NCI-H82 treated with DMSO at 0.1 percent for 48 hours (cell line): Measurements from ENCODE around the gene PGGT1B.
"Not testable (repeated sequence)": the region's sequence is repeated elsewhere in the genome, so short reads cannot be mapped to it uniquely, and the experiment has no call there.

Experiments used
- DNase-seq: peaks from one replicate; lab custom pipeline; 2025; ENCODE audit not compliant: unreplicated experiment; lab: John Stamatoyannopoulos, UW

Gene PGGT1B

DNA sequence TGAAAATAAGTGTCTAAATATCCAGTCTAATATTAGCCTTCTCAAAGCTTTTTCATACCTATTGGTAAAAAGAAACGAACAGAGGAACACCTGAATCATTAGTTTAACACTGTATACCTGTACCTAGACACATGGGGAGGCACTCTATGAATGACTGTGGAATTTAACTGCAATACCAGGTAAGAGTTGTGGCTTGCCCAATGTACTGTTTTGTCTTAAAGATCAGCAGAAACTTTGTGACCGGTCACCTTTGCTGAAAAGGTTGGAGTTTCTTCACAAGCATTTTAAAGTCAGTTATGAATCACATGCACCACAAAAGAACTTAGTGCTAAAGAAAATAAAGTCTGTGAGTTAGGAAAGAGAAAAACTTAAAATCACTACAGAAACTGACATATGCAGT is 2.4 kb downstream of the PGGT1B start:
- no peak for DNase-seq

DNA sequence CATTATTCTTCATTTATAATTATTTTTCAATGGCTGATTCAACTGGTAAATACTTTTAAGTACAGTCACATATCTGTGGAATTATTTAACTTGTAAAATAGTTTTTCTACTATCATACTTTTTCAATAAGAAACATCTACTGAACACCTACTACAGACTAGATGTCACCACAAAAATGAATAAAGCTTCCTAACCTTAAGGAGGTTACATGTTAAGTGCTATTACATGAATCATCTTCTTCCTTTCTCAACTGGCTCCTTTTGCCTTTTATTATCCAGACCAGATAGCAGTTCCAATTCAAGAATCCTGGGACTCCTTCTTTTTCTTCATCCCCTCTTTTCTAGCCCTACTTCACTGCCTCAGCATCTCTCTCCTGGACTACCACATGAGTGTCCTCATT is 4.7 kb downstream of the PGGT1B start:
- DNase-seq: no peak

DNA sequence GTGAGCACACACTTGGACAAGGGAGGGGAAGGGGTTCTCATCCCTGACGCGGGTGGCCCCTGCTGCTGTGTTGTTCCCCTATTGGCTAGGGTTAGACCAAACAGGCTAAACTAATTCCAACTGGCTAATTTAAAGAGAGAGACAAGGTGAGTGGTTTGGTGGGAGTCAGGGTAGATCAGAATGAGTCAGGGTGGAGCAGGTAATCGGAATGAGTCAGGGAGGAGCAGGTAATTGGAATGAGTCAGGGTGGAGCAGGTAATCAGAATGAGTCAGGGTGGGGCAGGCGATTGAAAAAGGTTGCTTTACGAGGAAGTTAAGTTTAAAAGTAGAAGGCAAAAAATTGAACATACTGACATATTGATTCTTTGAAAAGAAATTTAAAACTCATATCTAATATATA is 13.3 kb downstream of the PGGT1B start:
- DNase-seq: not testable (repeated sequence)

GRCh38 chr5:115246361-115246991 is 16.2 kb downstream of the PGGT1B start:
- peak; percentile 8 for DNase-seq

DNA sequence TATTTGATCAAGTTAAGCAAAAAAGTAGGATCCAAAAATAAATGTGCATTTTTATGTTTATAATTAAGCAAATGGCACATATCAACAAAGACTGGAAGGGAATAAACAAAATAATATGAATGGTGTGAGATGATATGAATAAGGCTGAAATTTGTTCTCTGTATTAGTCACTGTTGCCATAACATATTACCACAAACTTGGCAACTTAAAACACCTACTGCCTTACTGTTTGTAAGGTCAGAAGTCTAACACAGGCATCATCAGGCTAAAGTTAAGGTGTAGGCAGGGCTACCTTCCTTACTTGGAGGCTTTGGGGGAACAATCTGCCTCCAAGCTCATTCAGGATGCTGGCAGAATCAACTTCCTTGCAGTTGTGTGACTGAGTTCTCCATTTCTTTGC is 19.3 kb downstream of the PGGT1B start:
- DNase-seq: no peak

GRCh38 chr5:115241881-115242642 is 20.6 kb downstream of the PGGT1B start:
- no peak for DNase-seq

- no peak for DNase-seq
These were observed 25.6 kb downstream of the PGGT1B start for GRCh38 chr5:115237066-115237465.

GRCh38 chr5:115236599-115236998 is 26.1 kb downstream of the PGGT1B start:
- DNase-seq: no peak

DNA sequence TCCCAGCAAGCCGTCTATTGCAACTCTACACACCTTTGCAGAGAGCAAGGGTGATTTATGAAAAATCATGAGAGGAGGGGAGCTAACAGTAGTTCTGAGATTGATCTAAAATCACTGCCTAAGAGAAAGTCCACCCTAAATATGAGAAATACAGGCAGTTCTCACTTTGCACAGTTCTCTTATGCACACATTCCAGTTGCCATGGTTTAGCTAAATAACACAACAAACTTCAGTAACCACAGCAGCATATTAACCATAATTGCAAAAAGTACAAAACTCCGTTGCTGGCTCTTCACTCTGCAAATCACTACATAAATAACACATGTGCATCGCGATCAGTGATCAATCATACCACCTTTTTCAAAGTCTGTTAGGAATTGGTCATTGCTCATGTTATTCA is 31.1 kb downstream of the PGGT1B start:
- no peak for DNase-seq

DNA sequence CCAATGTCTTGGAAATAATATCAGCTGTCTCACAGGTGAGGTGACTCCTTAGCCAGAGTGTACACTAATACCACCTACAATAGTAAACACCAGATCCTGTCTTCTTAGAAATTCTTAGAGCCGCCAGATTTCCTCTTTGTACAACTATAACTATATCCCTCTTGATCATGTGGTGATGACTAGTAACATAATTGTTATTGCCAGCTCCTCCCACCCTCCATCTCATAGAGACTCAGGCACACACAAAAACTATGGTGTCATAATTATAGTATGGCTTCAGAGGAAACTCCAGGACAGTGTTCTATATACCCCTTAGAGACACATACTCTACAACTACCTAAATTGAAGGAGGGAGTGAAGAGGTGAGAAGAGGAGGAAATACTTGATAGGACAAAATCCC is 33.1 kb downstream of the PGGT1B start:
- DNase-seq: no peak

DNA sequence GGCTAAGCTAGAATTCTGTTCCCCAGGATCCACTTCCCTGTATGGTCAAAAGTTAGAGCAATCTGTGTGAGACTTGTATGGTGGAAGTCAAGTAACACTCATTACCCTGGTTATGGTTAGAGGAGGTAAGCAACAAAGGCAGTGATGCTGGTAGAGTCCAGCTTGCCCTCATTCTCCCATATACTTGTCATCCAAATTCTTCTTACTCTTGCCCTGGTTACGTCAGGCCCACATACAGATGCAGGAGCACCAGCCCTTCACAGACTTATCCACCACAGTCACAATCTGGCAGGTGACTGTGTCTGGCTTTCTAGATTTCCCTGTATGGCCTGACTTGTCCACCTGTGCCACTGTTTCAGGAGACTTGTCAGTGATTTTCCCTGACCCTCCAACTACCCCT is 35.4 kb downstream of the PGGT1B start:
- no peak for DNase-seq

DNA sequence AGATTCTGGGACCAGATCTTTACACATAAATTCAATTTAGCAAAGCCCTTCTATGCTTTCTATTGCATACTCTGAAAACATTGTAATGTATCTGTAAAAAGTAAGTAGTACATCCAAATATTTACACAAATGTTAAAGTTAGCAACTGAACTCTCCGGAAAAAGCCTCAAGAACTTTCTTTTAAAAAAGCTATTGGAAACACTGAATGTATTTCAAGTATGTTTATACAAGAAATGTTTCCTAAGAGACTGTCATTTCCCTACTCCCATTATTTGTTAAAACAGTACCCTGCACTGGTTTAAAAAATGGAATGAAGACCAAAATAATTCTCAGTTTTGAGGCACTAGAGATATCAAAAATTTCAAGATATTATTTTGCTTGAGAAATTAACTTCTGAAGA is 48.1 kb downstream of the PGGT1B start:
- no peak for DNase-seq

DNA sequence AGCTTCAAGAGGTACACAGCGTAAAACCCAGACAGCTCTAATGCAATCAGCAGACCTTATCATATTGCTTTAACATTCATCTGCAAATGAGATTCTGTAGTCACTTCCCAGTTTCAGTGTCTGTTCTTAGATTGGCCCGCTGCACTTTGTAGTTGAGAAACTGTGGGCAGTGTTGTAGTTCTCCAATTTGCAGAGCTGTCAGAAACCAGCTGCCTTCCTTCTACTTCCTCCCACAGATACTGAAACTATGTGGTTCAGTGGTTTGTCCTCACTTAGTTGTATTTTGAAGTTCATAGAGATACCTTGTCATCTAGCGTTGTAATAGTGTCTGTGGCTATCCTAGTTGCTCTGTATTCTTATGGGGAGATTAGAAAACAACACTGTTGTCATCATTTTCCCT is 53.4 kb downstream of the PGGT1B start:
- no peak for DNase-seq

- no peak for DNase-seq
These were observed 59.7 kb downstream of the PGGT1B start for GRCh38 chr5:115202952-115203351.

DNA sequence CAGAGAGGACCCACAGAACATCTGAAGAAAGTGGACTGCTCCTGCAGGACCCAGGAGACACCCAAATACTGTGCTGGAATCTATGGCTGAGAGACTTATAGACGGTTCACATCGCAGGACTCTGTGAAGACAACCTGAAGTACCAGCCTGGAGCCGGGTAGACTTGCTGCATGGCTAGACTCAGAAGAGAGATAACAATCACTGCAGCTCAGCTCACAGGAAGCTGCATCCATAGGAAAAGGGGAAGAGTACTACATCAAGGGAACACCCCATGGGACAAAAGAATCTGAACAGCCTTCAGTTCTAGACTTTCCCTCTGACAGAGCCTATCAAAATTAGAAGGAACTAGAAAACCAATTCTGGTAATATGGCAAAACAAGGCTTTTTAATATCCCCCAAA is 66.5 kb downstream of the PGGT1B start:
- DNase-seq: no peak

GRCh38 chr5:115194676-115195075 is 68.0 kb downstream of the PGGT1B start:
- no peak for DNase-seq

DNA sequence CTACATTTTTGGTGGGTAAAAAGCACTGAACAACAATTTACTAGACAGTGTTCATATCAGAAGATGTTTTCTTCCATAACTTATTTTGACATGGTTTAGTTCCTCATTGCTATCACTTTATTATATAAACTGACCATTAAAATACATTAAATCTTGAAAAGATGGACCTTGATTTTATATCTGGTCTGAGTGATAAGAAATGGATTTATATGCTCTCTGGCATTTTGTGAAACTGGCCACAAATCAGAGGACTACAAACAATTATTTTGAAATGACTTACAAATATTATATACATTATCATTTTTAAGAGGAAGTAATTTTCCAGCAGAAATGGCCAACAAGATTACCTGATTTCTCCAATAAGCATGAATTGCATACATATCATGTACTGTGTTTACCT is 69.4 kb downstream of the PGGT1B start:
- DNase-seq: no peak

DNA sequence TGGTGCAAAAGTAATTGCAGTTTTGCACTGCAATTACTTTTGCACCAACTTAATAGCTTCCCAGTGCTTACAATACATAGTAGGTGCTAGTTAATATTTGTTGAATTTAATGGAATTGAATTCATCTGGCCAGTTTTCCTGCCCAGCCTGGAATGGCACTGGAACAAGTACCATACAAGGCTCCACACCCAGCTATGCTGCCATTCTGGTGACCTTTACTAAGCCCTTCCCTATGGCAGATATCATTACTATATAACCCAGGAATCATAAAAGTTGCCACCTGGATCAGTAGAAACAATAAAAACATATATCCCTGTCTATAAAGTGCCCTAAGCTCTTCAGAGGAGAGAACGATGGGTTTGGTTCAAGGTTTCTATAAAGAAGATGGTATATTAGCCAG is 70.6 kb downstream of the PGGT1B start:
- DNase-seq: no peak

DNA sequence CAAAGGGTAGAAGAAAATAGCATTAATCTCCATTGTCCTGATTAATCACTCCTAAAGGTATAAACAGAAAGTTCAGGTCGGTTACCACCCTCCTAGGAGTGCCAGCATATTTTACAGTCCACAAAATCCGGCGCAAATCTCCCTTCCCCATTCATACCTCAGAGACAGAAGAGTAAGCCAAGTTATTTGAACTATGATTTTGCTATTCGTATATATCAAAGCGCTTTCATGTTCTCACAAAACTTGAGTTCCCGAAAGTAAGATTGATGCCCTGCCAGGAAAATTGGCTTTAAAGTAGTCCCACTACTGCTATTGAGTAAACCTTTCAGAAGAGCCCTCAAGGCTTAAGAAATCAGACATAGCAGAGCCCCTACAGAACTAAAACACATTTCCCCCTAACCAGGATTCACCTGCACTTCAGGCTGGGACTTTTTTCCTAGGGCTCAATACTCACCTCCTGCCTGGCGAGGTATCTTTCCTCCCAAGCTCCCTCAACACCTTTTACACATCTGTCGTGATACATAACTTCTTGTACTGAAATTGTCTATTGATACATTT is 71.1 kb downstream of the PGGT1B start:
- no peak for DNase-seq

DNA sequence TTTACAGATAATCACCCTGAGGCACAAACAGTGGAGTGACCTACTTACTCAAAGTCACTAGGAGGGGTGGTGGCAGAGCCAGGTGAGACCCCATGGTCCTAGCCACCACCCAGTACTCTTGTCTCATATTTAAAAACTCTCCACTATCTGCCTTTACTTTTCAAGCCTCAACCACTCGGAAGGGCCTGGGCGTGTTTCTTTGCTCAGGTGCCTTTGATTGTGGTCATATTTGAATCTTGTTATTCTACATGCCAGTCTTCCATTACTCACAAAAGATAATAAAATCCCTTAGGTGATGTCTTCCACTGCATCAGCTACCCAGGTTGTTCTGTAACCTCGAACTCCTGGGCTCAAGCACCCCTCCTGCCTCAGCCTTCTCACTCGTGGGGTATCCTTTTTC is 72.3 kb downstream of the PGGT1B start:
- no peak for DNase-seq

GRCh38 chr5:115189866-115190265 is 72.8 kb downstream of the PGGT1B start:
- no peak for DNase-seq

DNA sequence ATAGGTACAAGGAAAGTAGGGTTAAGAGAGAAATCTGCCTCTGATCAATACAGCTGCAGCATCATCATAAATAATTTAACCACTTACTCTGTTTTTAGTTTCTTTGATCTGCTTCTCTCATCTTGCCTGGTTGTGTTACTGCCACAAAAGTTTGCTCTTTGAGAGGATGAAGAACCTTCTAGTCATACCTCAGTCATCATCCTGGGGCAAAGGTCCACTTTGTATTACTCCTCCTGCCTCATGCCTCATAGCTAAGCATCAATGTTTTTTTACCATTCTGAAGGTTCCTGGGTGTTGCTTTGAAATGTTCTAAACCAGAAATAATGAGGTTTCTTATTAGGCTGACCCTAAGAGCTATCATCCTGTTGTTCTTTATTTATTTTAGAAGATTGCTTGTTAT is 75.9 kb downstream of the PGGT1B start:
- DNase-seq: no peak

GRCh38 chr5:115184770-115185169 is 77.9 kb downstream of the PGGT1B start:
- DNase-seq: no peak
